AG09319 (cell line): ENCODE measurements around the gene MRC2.
"Not testable (repeated sequence)": the region's sequence is repeated elsewhere in the genome, so short reads cannot be mapped to it uniquely, and the experiment has no call there.

Source experiments
- DNase-seq: peaks from one replicate; pipeline ENCODE4 v3.0.0-alpha.2; 2010; ENCODE audit warnings: low read depth; ENCODE audit errors: extremely low read depth
- CTCF ChIP-seq: IDR thresholded peaks from 2 replicates; pipeline ENCODE4 v1.5.1; 2011; ENCODE audit warnings: low read depth, mild to moderate bottlenecking, inconsistent platforms, low read length, moderate library complexity

Gene MRC2

GRCh38 chr17:62591333-62591732, 36.1 kb upstream of the MRC2 start:
- no peak for DNase-seq
- no peak for TF ChIP-seq CTCF

GRCh38 chr17:62591822-62592221, 35.6 kb upstream of the MRC2 start:
- not testable (repeated sequence) for DNase-seq

- TF ChIP-seq CTCF = no peak
- DNase-seq = no peak
Measured at GRCh38 chr17:62592341-62593099, 35.0 kb upstream of the MRC2 start.

- TF ChIP-seq CTCF = no peak
- no peak for DNase-seq
Measured at GRCh38 chr17:62595484-62595883, 32.0 kb upstream of the MRC2 start.

GRCh38 chr17:62596662-62597061, 30.8 kb upstream of the MRC2 start:
- no peak for DNase-seq

GRCh38 chr17:62597150-62597549, 30.3 kb upstream of the MRC2 start:
- DNase-seq = no peak
- TF ChIP-seq CTCF = no peak

More at GRCh38 chr17:62596662-62597061, 30.8 kb upstream of the MRC2 start:
- TF ChIP-seq CTCF = no peak

GRCh38 chr17:62597920-62598319, 29.6 kb upstream of the MRC2 start:
- DNase-seq = peak; percentile 76
- no peak for TF ChIP-seq CTCF
